IMR-90 (cell line): ENCODE measurements around the gene NAT14. TPM values are rescaled to one million over a fixed set of nuclear protein-coding genes. Genes with fewer than 3 reads are reported as not detected.

Source experiments
- ATAC-seq: fragments of 200-7000 bp; cut with Tn5 transposase; 2 replicates; pipeline ENCODE4 v1.9.1; 2020; ENCODE audit warnings: low read depth, mild to moderate bottlenecking, moderate library complexity
- BruUV-seq: library from RNA; stranded (reverse); fragments of 400-500 nt; replicated peaks from 2 replicates; lab custom pipeline; 2021; lab: Mats Ljungman, UMichigan
- CTCF ChIA-PET: fragments of 300-600 bp; formaldehyde crosslinking; extraction: SDS; loops from one replicate; lab custom pipeline; 2021; ENCODE audit warnings: antibody characterized with exemption; lab: Yijun Ruan, JAX
- POLR2A ChIA-PET: fragments of 300-600 bp; sonication (Branson Sonifier 250); formaldehyde crosslinking; loops from one replicate; lab custom pipeline; 2022; ENCODE audit warnings: antibody characterized with exemption; ENCODE audit not compliant: unreplicated experiment; lab: Charles Lee
- DNase-seq: peaks from one replicate; pipeline ENCODE4 v3.0.0; 2013
- H2AFZ ChIP-seq: replicated peaks from 2 replicates; pipeline ENCODE3; 2013; ENCODE audit warnings: low read length, mild to moderate bottlenecking; ENCODE audit not compliant: poor library complexity
- H2AK5ac ChIP-seq: 2 replicates; pipeline ENCODE4 v1.6.1; 2013; ENCODE audit warnings: low read depth, low read length, inconsistent platforms
- H2AK9ac ChIP-seq: replicated peaks from 2 replicates; pipeline ENCODE3; 2013; ENCODE audit warnings: mild to moderate bottlenecking, low read depth, low read length, moderate library complexity; ENCODE audit not compliant: poor library complexity
- H2BK120ac ChIP-seq: 2 replicates; pipeline ENCODE4 v1.6.1; 2013; ENCODE audit warnings: low read depth, low read length, inconsistent platforms
- H2BK15ac ChIP-seq: 3 replicates; pipeline ENCODE4 v1.6.1; 2013; ENCODE audit warnings: low read depth, low read length, inconsistent platforms
- H2BK20ac ChIP-seq: 2 replicates; pipeline ENCODE4 v1.6.1; 2013; ENCODE audit warnings: low read depth, mild to moderate bottlenecking, inconsistent platforms, low read length, moderate library complexity
- H2BK5ac ChIP-seq: 2 replicates; pipeline ENCODE4 v1.6.1; 2013; ENCODE audit warnings: mild to moderate bottlenecking, low read depth, low read length, inconsistent platforms; ENCODE audit not compliant: poor library complexity, severe bottlenecking
- H3K14ac ChIP-seq: replicated peaks from 2 replicates; pipeline ENCODE4 v1.6.1; 2013; ENCODE audit warnings: low read depth, low read length, inconsistent platforms
- H3K18ac ChIP-seq: 2 replicates; pipeline ENCODE4 v1.6.1; 2013; ENCODE audit warnings: low read depth, low read length, control low read depth
- H3K23ac ChIP-seq: 2 replicates; pipeline ENCODE4 v1.6.1; 2013; ENCODE audit warnings: low read depth, low read length, inconsistent platforms
- H3K27ac ChIP-seq: 2 replicates; pipeline ENCODE4 v1.5.1; 2013; ENCODE audit warnings: mild to moderate bottlenecking, control low read depth, low read length; ENCODE audit not compliant: insufficient read depth
- H3K27me3 ChIP-seq: 2 replicates; pipeline ENCODE4 v1.6.1; 2013; ENCODE audit warnings: low read length; ENCODE audit not compliant: control insufficient read depth, insufficient read depth
- H3K36me3 ChIP-seq: 2 replicates; pipeline ENCODE4 v1.6.1; 2013; ENCODE audit warnings: low read length, mixed read lengths; ENCODE audit not compliant: control insufficient read depth, insufficient read depth
- H3K4ac ChIP-seq: 2 replicates; pipeline ENCODE4 v1.6.1; 2013; ENCODE audit warnings: low read depth, low read length, inconsistent platforms
- H3K4me1 ChIP-seq: 2 replicates; pipeline ENCODE4 v1.6.1; 2013; ENCODE audit warnings: low read length, mixed read lengths; ENCODE audit not compliant: control insufficient read depth, insufficient read depth
- H3K4me2 ChIP-seq: 2 replicates; pipeline ENCODE4 v1.6.1; 2013; ENCODE audit warnings: low read depth, mild to moderate bottlenecking, control low read depth, low read length, moderate library complexity
- H3K4me3 ChIP-seq: 2 replicates; pipeline ENCODE4 v1.5.1; 2013; ENCODE audit warnings: low read depth, mild to moderate bottlenecking, control low read depth, low read length, moderate library complexity; ENCODE audit not compliant: insufficient read depth
- H3K56ac ChIP-seq: 2 replicates; pipeline ENCODE4 v1.6.1; 2013; ENCODE audit warnings: low read length, inconsistent platforms; ENCODE audit not compliant: insufficient read depth; ENCODE audit errors: extremely low read depth
- H3K79me1 ChIP-seq, 2 experiments: 2 replicates each; pipeline ENCODE4 v1.6.1; 2013; ENCODE audit warnings: low read length in 2 of 2, inconsistent platforms in 1 of 2, low read depth in 1 of 2
- H3K9ac ChIP-seq: 2 replicates; pipeline ENCODE4 v1.6.1; 2013; ENCODE audit warnings: low read depth, low read length, control low read depth
- H3K9me1 ChIP-seq: 2 replicates; pipeline ENCODE4 v1.6.1; 2013; ENCODE audit warnings: low read length, inconsistent platforms; ENCODE audit not compliant: insufficient read depth
- H3K9me3 ChIP-seq: 2 replicates; pipeline ENCODE4 v1.6.1; 2013; ENCODE audit warnings: low read length; ENCODE audit not compliant: control insufficient read depth, insufficient read depth
- H4K20me1 ChIP-seq: 2 replicates; pipeline ENCODE4 v1.6.1; 2013; ENCODE audit warnings: low read length, inconsistent platforms; ENCODE audit not compliant: insufficient read depth
- H4K5ac ChIP-seq: 2 replicates; pipeline ENCODE4 v1.6.1; 2013; ENCODE audit warnings: mild to moderate bottlenecking, low read depth, low read length, control low read depth
- H4K8ac ChIP-seq, 2 experiments: 2 replicates each; pipeline ENCODE4 v1.6.1; 2013; ENCODE audit warnings: low read depth in 2 of 2, low read length in 2 of 2, control low read depth in 1 of 2, inconsistent platforms in 1 of 2
- H4K91ac ChIP-seq: 2 replicates; pipeline ENCODE4 v1.6.1; 2013; ENCODE audit warnings: low read depth, low read length, inconsistent platforms; ENCODE audit not compliant: insufficient read depth
- BHLHE40 ChIP-seq: fragments of 150-350 bp; IDR thresholded peaks from 2 replicates; pipeline ENCODE4 v1.6.1; 2016; ENCODE audit warnings: mild to moderate bottlenecking, low read depth, low read length
- CHD1 ChIP-seq: IDR thresholded peaks from 2 replicates; pipeline ENCODE4 v1.6.1; 2012; ENCODE audit warnings: low read depth, low read length, improper control_type of control experiment
- FOS ChIP-seq: fragments of 150-350 bp; IDR thresholded peaks from 2 replicates; pipeline ENCODE4 v1.6.1; 2016; ENCODE audit warnings: low read depth, low read length
- MAFK ChIP-seq: IDR thresholded peaks from 2 replicates; pipeline ENCODE4 v1.6.1; 2012; ENCODE audit warnings: low read depth, low read length, improper control_type of control experiment
- MAZ ChIP-seq: IDR thresholded peaks from 2 replicates; pipeline ENCODE4 v1.6.1; 2012; ENCODE audit warnings: low read depth, mild to moderate bottlenecking, low read length, improper control_type of control experiment, moderate library complexity, borderline replicate concordance
- MXI1 ChIP-seq: IDR thresholded peaks from 2 replicates; pipeline ENCODE4 v1.6.1; 2012; ENCODE audit warnings: low read depth, mild to moderate bottlenecking, low read length, moderate library complexity, borderline replicate concordance
- NFE2L2 ChIP-seq: fragments of 150-350 bp; IDR thresholded peaks from 2 replicates; pipeline ENCODE4 v1.6.1; 2016; ENCODE audit warnings: low read depth, mild to moderate bottlenecking, low read length
- RAD21 ChIP-seq: IDR thresholded peaks from 2 replicates; pipeline ENCODE4 v1.6.1; 2012; ENCODE audit warnings: low read length, improper control_type of control experiment
- RCOR1 ChIP-seq: IDR thresholded peaks from 2 replicates; pipeline ENCODE4 v1.6.1; 2012; ENCODE audit warnings: mild to moderate bottlenecking, low read length, improper control_type of control experiment; ENCODE audit not compliant: insufficient replicate concordance
- SMC3 ChIP-seq: fragments of 150-350 bp; IDR thresholded peaks from 2 replicates; pipeline ENCODE4 v1.6.1; 2016; ENCODE audit warnings: low read depth, mild to moderate bottlenecking, antibody characterized with exemption, low read length, moderate library complexity
- WGBS, 2 experiments: methylation state at CpG; one replicate each; pipeline versions ENCODE4 v1.1.5 to v1.1.7; 2013; ENCODE audit warnings: missing lambda C conversion rate in 2 of 2; ENCODE audit not compliant: insufficient read length in 1 of 2; ENCODE audit errors: extremely low coverage in 2 of 2; 5-methylcytosine and 5-hydroxymethylcytosine counted together
- dilution Hi-C: fragments of 300-500 bp; cut with HindIII; formaldehyde crosslinking; loops from one replicate; pipeline ENCODE4 v1.14.3; 2018; ENCODE audit warnings: low sequenced_read_pairs; ENCODE audit not compliant: unreplicated experiment
- in situ Hi-C: fragments of 300-500 bp; cut with MboI; formaldehyde crosslinking; loops from 3 replicates; pipeline ENCODE4 v1.14.3; 2019; ENCODE audit warnings: low sequenced_read_pairs, inconsistent platforms, mixed read lengths
- intact Hi-C: fragments of 100-400 bp; cut with micrococcal nuclease; formaldehyde crosslinking; loops from 2 replicates; pipeline ENCODE4 v1.10.0; 2022
- polyA plus RNA-seq, 3 experiments: library from polyadenylated mRNA; depleted of rRNA; stranded (reverse); fragments of >200 nt; gene quantifications; 2 replicates each; pipeline ENCODE4 v1.2.3, GENCODE V29; 2012; ENCODE audit warnings: low replicate concordance in 1 of 3
- total RNA-seq: library from RNA; depleted of rRNA; stranded (reverse); fragments of >200 nt; gene quantifications from 2 replicates; pipeline ENCODE4 v1.2.3, GENCODE V29; 2012
- TF ChIP-seq, protein P1 (sequence below): fragments of 150-350 bp; IDR thresholded peaks from 2 replicates; pipeline ENCODE4 v1.6.1; 2016; ENCODE audit warnings: low read depth, mild to moderate bottlenecking, low read length, moderate library complexity, borderline replicate concordance
- TF ChIP-seq, protein P2 (sequence below): conservative IDR thresholded peaks from 2 replicates; pipeline ENCODE4 v1.5.1; 2012; ENCODE audit warnings: mild to moderate bottlenecking, low read depth, low read length, improper control_type of control experiment

The NAT14 gene
- total and polyA plus RNA-seq, 2 of the 4 experiments (the other 2 are of a cell fraction) = 4.3 to 41.2 TPM

DNA sequence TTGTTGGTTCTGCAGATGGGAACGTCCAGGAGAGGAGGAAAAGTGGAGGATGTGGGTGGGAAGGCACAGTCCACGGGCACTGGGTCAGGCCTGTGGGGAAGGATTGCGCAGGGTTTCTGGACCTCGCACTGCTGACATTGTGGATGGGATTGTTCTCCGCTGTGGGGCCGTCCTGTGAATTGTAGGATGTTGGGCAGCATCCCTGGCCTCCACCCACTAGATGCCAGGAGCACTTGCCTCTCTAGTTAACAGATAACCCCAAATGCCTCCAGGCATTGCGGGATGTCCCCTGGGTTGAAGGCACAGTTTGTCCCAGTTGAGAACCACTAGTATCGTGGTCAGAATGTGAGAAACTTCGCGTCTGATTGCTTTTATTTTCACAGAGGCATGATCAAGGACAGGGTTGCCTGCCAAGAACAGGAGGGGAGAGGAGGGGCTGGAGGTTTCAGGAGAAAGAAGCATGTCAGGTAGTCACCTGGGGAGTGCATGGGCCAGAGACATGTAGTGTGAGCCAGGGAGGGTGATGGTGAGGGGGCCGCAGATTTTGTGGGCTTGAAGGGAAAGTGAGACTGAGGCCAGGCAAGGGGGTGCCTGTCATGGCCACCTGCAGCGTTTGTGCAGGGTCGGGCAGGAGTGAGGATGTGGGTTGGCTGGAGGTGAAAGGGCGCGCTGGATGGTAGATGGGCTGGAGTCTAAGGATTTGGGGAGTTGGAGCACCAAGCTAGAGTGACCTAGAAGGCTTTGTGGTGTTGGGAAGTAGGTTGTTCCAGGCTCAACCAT lies 5.3 kb upstream of the NAT14 start:
- dilution Hi-C loops = no loop called here
- H2AFZ ChIP-seq = no peak overlapping the region
- ATAC-seq (no peak), DNase-seq (no peak)
- H3K56ac ChIP-seq = no peak overlapping the region
- peaks cover 14 to 48% of the 10 kb centered on the region in 2 experiments for H3K79me1 ChIP-seq
- WGBS, 2 experiments = 87% methylated on average over 5 of the region's 15 CpGs; no CpG with 5 or more reads in 1 of the 2 experiments
- BruUV-seq = no TSS peak
- in situ Hi-C loops = loop anchor here (25.0 kb wide), 1 partner anchor 1017 kb away; the partner anchor contains the start of genes CDC42EP5 and LENG9
- H3K14ac ChIP-seq = no peak overlapping the region
- H3K18ac ChIP-seq = no peak overlapping the region
- ChIA-PET CTCF (no interaction called here), POLR2A (no interaction called here)
- no peak overlapping the region for H3K4me3 ChIP-seq
- H2BK120ac ChIP-seq = no peak overlapping the region
- no peak overlapping the region for H2AK9ac ChIP-seq
- no peaks in the 10 kb centered on the region; the same call in 1 of the 2 replicates for H4K20me1 ChIP-seq
- H3K27me3 ChIP-seq = no peaks in the 10 kb centered on the region
- no peak overlapping the region for H3K23ac ChIP-seq
- no peak for TF ChIP-seq FOS
- TF ChIP-seq MAZ = no peak
- TF ChIP-seq CHD1 = no peak
- TF ChIP-seq SMC3 = no peak
- TF ChIP-seq RCOR1 = no peak
- no peak for TF ChIP-seq MAFK
- TF ChIP-seq, protein P1, sequence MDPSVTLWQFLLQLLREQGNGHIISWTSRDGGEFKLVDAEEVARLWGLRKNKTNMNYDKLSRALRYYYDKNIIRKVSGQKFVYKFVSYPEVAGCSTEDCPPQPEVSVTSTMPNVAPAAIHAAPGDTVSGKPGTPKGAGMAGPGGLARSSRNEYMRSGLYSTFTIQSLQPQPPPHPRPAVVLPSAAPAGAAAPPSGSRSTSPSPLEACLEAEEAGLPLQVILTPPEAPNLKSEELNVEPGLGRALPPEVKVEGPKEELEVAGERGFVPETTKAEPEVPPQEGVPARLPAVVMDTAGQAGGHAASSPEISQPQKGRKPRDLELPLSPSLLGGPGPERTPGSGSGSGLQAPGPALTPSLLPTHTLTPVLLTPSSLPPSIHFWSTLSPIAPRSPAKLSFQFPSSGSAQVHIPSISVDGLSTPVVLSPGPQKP = no peak
- TF ChIP-seq, protein P2, sequence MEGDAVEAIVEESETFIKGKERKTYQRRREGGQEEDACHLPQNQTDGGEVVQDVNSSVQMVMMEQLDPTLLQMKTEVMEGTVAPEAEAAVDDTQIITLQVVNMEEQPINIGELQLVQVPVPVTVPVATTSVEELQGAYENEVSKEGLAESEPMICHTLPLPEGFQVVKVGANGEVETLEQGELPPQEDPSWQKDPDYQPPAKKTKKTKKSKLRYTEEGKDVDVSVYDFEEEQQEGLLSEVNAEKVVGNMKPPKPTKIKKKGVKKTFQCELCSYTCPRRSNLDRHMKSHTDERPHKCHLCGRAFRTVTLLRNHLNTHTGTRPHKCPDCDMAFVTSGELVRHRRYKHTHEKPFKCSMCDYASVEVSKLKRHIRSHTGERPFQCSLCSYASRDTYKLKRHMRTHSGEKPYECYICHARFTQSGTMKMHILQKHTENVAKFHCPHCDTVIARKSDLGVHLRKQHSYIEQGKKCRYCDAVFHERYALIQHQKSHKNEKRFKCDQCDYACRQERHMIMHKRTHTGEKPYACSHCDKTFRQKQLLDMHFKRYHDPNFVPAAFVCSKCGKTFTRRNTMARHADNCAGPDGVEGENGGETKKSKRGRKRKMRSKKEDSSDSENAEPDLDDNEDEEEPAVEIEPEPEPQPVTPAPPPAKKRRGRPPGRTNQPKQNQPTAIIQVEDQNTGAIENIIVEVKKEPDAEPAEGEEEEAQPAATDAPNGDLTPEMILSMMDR = no peak
- no peak for TF ChIP-seq RAD21
- no peak for TF ChIP-seq MXI1
- no peak for TF ChIP-seq NFE2L2
- no peak for TF ChIP-seq BHLHE40
- H3K4ac ChIP-seq = no peak overlapping the region
- no peak overlapping the region for H2BK20ac ChIP-seq
- H4K8ac ChIP-seq = no peak overlapping the region
- no peak overlapping the region for H3K9ac ChIP-seq
- no peak overlapping the region for H4K91ac ChIP-seq
- H2AK5ac ChIP-seq = peak overlapping the region; percentile 37; the same call in 1 of the 2 replicates
- no peak overlapping the region for H3K4me2 ChIP-seq
- H2BK5ac ChIP-seq = no peak overlapping the region
- H3K4me1 ChIP-seq = peaks cover 9% of the 10 kb centered on the region
- intact Hi-C loops = no loop called here
- no peak overlapping the region for H4K5ac ChIP-seq
- peaks cover 12% of the 10 kb centered on the region; the same call in 1 of the 2 replicates for H3K36me3 ChIP-seq
- peaks cover 18% of the 10 kb centered on the region for H3K9me1 ChIP-seq
- H3K27ac ChIP-seq = no peak overlapping the region
- H3K9me3 ChIP-seq = no peaks in the 10 kb centered on the region
- H2BK15ac ChIP-seq = no peak overlapping the region
